Karpas-422 (cell line): ENCODE measurements around the gene IQCN. TPM values are rescaled to one million over a fixed set of nuclear protein-coding genes. Genes with fewer than 3 reads are reported as not detected.

Experiments used
- DNase-seq: peaks from one replicate; pipeline ENCODE4 v3.0.0-alpha.2; 2015
- H2AFZ ChIP-seq: fragments of 200-600 bp; sonication (generic); 2 replicates; pipeline ENCODE4 v1.6.1; 2014; ENCODE audit warnings: antibody characterized with exemption, low read length, mixed read lengths
- H3K27ac ChIP-seq: fragments of 200-600 bp; sonication (generic); 2 replicates; pipeline ENCODE4 v1.5.1; 2014; ENCODE audit warnings: mild to moderate bottlenecking, low read length, moderate library complexity
- H3K27me3 ChIP-seq: fragments of 200-600 bp; sonication (generic); 2 replicates; pipeline ENCODE4 v1.6.1; 2014; ENCODE audit warnings: low read length, mixed read lengths
- H3K36me3 ChIP-seq: fragments of 200-600 bp; sonication (generic); 2 replicates; pipeline ENCODE4 v1.6.1; 2014; ENCODE audit warnings: low read length, mixed read lengths; ENCODE audit not compliant: insufficient read depth
- H3K4me1 ChIP-seq: fragments of 200-600 bp; sonication (generic); 2 replicates; pipeline ENCODE4 v1.6.1; 2014; ENCODE audit warnings: mild to moderate bottlenecking, low read length, mixed read lengths
- H3K4me2 ChIP-seq: fragments of 200-600 bp; sonication (generic); 2 replicates; pipeline ENCODE4 v1.6.1; 2014; ENCODE audit warnings: low read length, low read depth, mild to moderate bottlenecking; ENCODE audit not compliant: poor library complexity, severe bottlenecking
- H3K4me3 ChIP-seq: fragments of 200-600 bp; sonication (generic); 2 replicates; pipeline ENCODE4 v1.5.1; 2014; ENCODE audit warnings: mild to moderate bottlenecking, antibody characterized with exemption, low read length, mixed read lengths
- H3K79me2 ChIP-seq: fragments of 200-600 bp; sonication (generic); 2 replicates; pipeline ENCODE4 v1.6.1; 2014; ENCODE audit warnings: mild to moderate bottlenecking, low read length, mixed read lengths
- H3K9ac ChIP-seq: fragments of 200-600 bp; sonication (generic); 2 replicates; pipeline ENCODE4 v1.6.0; 2014; ENCODE audit warnings: low read length
- H3K9me2 ChIP-seq: fragments of 200-600 bp; sonication (generic), shearing (Covaris generic); replicated peaks from 2 replicates; pipeline ENCODE4 v1.6.0; 2014; ENCODE audit warnings: mild to moderate bottlenecking, low read length, moderate library complexity; ENCODE audit not compliant: insufficient read depth
- H3K9me3 ChIP-seq: fragments of 300-700, 200-600 bp; sonication (generic); 2 replicates; pipeline ENCODE4 v1.6.1; 2014; ENCODE audit warnings: low read length, mixed read lengths
- H4K20me1 ChIP-seq: fragments of 200-600 bp; sonication (generic); 2 replicates; pipeline ENCODE4 v1.6.1; 2014; ENCODE audit warnings: mild to moderate bottlenecking, antibody characterized with exemption, low read length, low read depth; ENCODE audit not compliant: insufficient read depth
- total RNA-seq: library from RNA; depleted of rRNA; stranded (reverse); fragments of >200 nt; shearing (Covaris generic); gene quantifications from 2 replicates; pipeline ENCODE4 v1.2.3, GENCODE V29; 2014; ENCODE audit warnings: low replicate concordance

Gene IQCN
- total RNA-seq, 1 experiment from 2014 or later, result 0.37 TPM

DNA sequence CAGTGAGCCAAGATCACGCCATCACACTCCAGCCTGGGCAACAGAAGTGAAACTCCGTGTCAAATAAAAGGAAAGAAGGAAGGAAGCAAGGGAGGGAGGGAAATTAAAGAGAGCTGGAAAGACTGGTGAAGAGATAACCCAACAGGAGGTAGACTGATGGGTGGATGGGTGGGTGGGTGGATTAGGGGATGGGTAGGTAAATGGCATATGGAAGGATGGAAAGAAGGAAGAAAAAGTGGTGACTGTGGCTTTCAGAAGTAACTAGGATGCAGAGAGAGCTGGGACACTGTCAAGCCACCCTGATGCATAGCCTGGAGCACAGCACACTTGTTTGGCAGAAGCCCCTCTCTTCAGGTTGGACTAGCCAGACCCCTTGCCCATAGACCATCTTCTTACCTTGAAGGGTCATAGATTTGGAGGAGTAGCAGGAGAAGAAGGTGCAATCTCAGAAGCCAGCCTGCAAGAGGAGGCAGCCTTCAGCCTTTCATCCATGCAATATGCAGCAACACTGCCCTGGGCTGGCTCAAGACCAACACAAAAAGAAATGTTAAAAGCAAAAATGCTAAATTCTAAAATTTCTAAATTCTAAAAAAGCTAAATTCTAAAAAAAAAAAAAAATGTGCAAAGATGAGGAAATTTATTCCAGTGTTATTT, 5.1 kb downstream of the IQCN start:
- no peak for DNase-seq
- no peaks in the 10 kb centered on the region for H3K9me2 ChIP-seq
- no peak overlapping the region for H3K4me2 ChIP-seq
- no peak overlapping the region for H3K4me3 ChIP-seq
- H3K27me3 ChIP-seq, result no peaks in the 10 kb centered on the region
- H3K9me3 ChIP-seq, result no peaks in the 10 kb centered on the region
- H3K9ac ChIP-seq, result no peak overlapping the region
- no peaks in the 10 kb centered on the region for H3K4me1 ChIP-seq
- H3K36me3 ChIP-seq, result no peaks in the 10 kb centered on the region
- no peak overlapping the region for H2AFZ ChIP-seq
- no peaks in the 10 kb centered on the region for H4K20me1 ChIP-seq
- H3K27ac ChIP-seq, result no peak overlapping the region
- no peaks in the 10 kb centered on the region for H3K79me2 ChIP-seq

GRCh38 chr19:18266771-18267686, 7.2 kb downstream of the IQCN start:
- DNase-seq, result no peak

GRCh38 chr19:18265582-18265981, 8.7 kb downstream of the IQCN start:
- Histone ChIP-seq H3K4me3 (no peak overlapping the region), H3K4me2 (no peak overlapping the region), H3K9me3 (no peaks in the 10 kb centered on the region), H3K79me2 (no peaks in the 10 kb centered on the region), H3K9ac (no peak overlapping the region), H3K4me1 (no peaks in the 10 kb centered on the region), H3K9me2 (no peaks in the 10 kb centered on the region), H2AFZ (no peak overlapping the region), H3K27ac (no peak overlapping the region), H4K20me1 (peaks cover 9% of the 10 kb centered on the region; the same call in 1 of the 2 replicates), H3K27me3 (no peaks in the 10 kb centered on the region), H3K36me3 (no peaks in the 10 kb centered on the region)
- DNase-seq, result no peak

More at GRCh38 chr19:18266771-18267686, 7.2 kb downstream of the IQCN start:
- Histone ChIP-seq H3K79me2 (no peaks in the 10 kb centered on the region), H3K9me2 (no peaks in the 10 kb centered on the region), H3K9me3 (no peaks in the 10 kb centered on the region), H3K27me3 (no peaks in the 10 kb centered on the region), H2AFZ (no peak overlapping the region), H4K20me1 (peaks cover 6% of the 10 kb centered on the region; the same call in 1 of the 2 replicates), H3K4me2 (no peak overlapping the region), H3K9ac (no peak overlapping the region), H3K27ac (no peak overlapping the region), H3K4me1 (no peaks in the 10 kb centered on the region), H3K36me3 (no peaks in the 10 kb centered on the region), H3K4me3 (no peak overlapping the region)

- Histone ChIP-seq H2AFZ (no peak overlapping the region), H3K4me1 (no peaks in the 10 kb centered on the region), H3K79me2 (no peaks in the 10 kb centered on the region), H3K9ac (no peak overlapping the region), H4K20me1 (peaks cover 9% of the 10 kb centered on the region; the same call in 1 of the 2 replicates), H3K4me3 (no peak overlapping the region), H3K4me2 (no peak overlapping the region), H3K36me3 (no peaks in the 10 kb centered on the region), H3K27me3 (no peaks in the 10 kb centered on the region), H3K9me3 (no peaks in the 10 kb centered on the region), H3K27ac (no peak overlapping the region), H3K9me2 (no peaks in the 10 kb centered on the region)
- no peak for DNase-seq
Observed at GRCh38 chr19:18264971-18265540, 9.2 kb downstream of the IQCN start.

GRCh38 chr19:18264137-18264854, 10.0 kb downstream of the IQCN start:
- Histone ChIP-seq H3K4me2 (no peak overlapping the region), H3K27ac (no peak overlapping the region), H3K36me3 (no peaks in the 10 kb centered on the region), H3K27me3 (no peaks in the 10 kb centered on the region), H3K4me1 (no peaks in the 10 kb centered on the region), H4K20me1 (peaks cover 9% of the 10 kb centered on the region; the same call in 1 of the 2 replicates), H3K9ac (no peak overlapping the region), H3K79me2 (no peaks in the 10 kb centered on the region), H2AFZ (no peak overlapping the region), H3K4me3 (no peak overlapping the region), H3K9me3 (no peaks in the 10 kb centered on the region), H3K9me2 (no peaks in the 10 kb centered on the region)
- DNase-seq, result no peak

DNA sequence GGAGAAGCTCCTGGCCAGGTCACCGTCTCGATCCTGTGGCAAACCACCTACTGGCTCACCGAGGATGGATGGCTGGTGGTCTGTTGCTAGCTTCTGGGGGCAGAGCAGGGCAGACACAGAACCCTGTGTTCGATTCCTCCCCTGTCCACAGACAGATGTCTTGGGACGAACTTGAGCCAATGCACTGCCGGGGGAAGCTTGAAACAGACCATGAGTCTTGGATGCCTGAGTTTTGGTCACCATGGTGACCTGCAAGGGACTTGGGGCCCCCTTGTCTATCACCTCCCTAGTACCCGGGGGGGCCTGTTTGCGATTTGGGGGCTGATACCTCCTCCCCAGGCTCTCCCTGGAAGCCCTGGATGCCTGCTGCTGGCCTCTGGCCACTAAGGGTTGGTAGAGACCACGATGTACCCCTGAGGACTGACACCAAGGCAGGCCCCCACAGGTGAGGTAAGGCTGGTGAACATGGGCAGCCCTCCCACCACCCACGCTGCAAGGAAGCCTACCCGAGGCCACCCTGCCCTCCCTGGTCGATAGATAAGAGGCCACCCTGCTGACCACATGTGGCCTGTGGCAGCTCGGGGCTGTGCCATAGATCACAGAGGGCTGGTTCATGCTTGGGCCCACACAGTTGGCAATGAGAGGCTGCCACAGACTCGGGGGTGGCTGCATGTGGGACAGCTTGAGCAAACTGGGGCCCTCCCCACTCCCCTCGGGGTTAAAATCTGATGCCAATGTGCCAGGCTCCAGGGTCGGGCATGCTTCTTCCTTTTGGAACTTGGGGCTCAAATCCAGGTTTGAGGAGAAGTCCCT, 10.7 kb downstream of the IQCN start:
- H4K20me1 ChIP-seq, result peaks cover 9% of the 10 kb centered on the region; the same call in 1 of the 2 replicates
- no peak for DNase-seq
- no peaks in the 10 kb centered on the region for H3K79me2 ChIP-seq
- no peaks in the 10 kb centered on the region for H3K9me3 ChIP-seq
- H3K27ac ChIP-seq, result no peak overlapping the region
- H3K27me3 ChIP-seq, result no peaks in the 10 kb centered on the region
- H3K4me2 ChIP-seq, result no peak overlapping the region
- H3K4me3 ChIP-seq, result no peak overlapping the region
- H2AFZ ChIP-seq, result no peak overlapping the region
- no peaks in the 10 kb centered on the region for H3K36me3 ChIP-seq
- no peaks in the 10 kb centered on the region for H3K4me1 ChIP-seq
- H3K9ac ChIP-seq, result no peak overlapping the region
- H3K9me2 ChIP-seq, result no peaks in the 10 kb centered on the region

DNA sequence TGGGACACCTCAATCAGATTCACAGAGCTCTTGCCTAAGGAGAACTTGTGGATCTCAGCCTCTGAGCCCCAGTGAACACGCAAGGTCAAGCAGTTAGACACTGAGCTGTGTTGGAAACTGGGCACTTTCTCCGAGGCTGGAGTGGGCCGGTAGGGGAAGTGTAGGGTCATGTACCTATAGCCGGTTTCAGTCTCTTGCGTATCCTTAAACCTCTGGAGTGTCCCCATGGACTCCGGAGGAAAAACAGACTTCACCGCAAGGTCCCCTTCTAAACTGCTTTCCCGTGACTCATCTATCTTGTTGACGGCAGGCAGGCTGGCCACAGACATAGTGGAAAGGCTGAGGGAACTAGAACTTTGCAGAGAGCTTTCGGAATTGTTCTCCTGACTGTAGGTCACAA, 11.3 kb downstream of the IQCN start:
- Histone ChIP-seq H3K4me3 (no peak overlapping the region), H2AFZ (no peak overlapping the region), H3K27me3 (no peaks in the 10 kb centered on the region), H3K4me2 (no peak overlapping the region), H3K79me2 (no peaks in the 10 kb centered on the region), H3K4me1 (no peaks in the 10 kb centered on the region), H4K20me1 (peaks cover 9% of the 10 kb centered on the region; the same call in 1 of the 2 replicates), H3K9ac (no peak overlapping the region), H3K9me2 (no peaks in the 10 kb centered on the region), H3K27ac (no peak overlapping the region), H3K36me3 (no peaks in the 10 kb centered on the region), H3K9me3 (no peaks in the 10 kb centered on the region)
- DNase-seq, result no peak
